Sigmoid colon (tissue), 4 donors: ENCODE results near the gene MRPL36.

Experiments
- EP300 ChIP-seq, 4 donors: sonication (generic); formaldehyde crosslinking; IDR thresholded peaks; one replicate each; pipeline ENCODE4 v1.6.1; 2017; ENCODE audit warnings: antibody characterized with exemption in 4 of 4
- POLR2A ChIP-seq, 2 donors: fragments of 450-650 bp; IDR thresholded peaks; one replicate each; pipeline ENCODE4 v1.6.1; 2016; ENCODE audit warnings: antibody characterized with exemption in 2 of 2, mild to moderate bottlenecking in 2 of 2, moderate library complexity in 2 of 2
- TF ChIP-seq, protein P1 (sequence below), 4 experiments: fragments of 450-650 bp in 3 of 4; fragments of 200-600 bp in 1 of 4; IDR thresholded peaks; one replicate each; pipeline ENCODE4 v1.5.1; 2016 to 2019; ENCODE audit warnings: antibody characterized with exemption in 4 of 4, mild to moderate bottlenecking in 3 of 4, moderate library complexity in 2 of 4

DNA sequence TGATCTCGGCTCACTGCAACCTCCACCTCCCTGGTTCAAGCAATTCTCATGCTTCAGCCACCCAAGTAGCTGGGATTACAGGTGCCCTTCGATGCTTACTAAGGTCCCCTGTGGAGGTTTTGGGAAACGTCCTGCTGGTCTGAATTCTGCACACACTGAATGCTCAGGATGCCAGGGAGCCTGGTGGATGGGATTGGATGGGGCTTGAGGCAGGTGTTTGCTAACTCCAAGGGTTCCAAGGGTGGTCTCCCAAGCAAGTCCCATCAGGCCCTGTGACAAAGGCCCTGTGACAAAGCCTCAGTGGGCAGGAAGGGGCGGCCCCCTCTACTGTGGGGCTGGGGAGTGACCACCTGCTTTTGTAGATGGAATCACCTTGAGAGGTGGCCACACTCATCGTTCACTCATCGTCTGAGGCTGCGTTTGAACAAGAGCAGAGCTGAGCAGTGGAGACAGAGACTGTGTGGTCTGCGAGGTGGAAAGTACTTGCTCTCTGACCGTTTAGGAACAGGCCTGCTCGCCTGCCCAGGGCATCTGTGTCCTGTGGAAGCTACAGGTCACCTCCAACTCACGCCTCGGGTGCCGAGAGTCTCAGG is 40.2 kb downstream of the MRPL36 start:
- TF ChIP-seq, protein P1, sequence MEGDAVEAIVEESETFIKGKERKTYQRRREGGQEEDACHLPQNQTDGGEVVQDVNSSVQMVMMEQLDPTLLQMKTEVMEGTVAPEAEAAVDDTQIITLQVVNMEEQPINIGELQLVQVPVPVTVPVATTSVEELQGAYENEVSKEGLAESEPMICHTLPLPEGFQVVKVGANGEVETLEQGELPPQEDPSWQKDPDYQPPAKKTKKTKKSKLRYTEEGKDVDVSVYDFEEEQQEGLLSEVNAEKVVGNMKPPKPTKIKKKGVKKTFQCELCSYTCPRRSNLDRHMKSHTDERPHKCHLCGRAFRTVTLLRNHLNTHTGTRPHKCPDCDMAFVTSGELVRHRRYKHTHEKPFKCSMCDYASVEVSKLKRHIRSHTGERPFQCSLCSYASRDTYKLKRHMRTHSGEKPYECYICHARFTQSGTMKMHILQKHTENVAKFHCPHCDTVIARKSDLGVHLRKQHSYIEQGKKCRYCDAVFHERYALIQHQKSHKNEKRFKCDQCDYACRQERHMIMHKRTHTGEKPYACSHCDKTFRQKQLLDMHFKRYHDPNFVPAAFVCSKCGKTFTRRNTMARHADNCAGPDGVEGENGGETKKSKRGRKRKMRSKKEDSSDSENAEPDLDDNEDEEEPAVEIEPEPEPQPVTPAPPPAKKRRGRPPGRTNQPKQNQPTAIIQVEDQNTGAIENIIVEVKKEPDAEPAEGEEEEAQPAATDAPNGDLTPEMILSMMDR (IDR thresholded peaks at IDR 0.05) = no peak
- no peak for TF ChIP-seq EP300 (IDR thresholded peaks at IDR 0.05)
- TF ChIP-seq POLR2A (IDR thresholded peaks at IDR 0.05) = no peak
